Neural progenitor cell (in vitro differentiated cells): ENCODE data around the gene SLCO3A1. TPM values are rescaled to one million over a fixed set of nuclear protein-coding genes. Genes with fewer than 3 reads are reported as not detected.

ENCODE experiments used
- DNase-seq: peaks from one replicate; pipeline ENCODE4 v3.0.0-alpha.2; 2016; ENCODE audit warnings: low spot score
- H2AFZ ChIP-seq: fragments of 200-600 bp; sonication (generic); replicated peaks from 2 replicates; pipeline ENCODE4 v1.6.1; 2016; ENCODE audit warnings: antibody characterized with exemption
- H3F3A ChIP-seq: fragments of 200-600 bp; sonication (generic); 2 replicates; pipeline ENCODE4 v1.6.1; 2016; ENCODE audit warnings: antibody characterized with exemption, low read depth
- H3K27ac ChIP-seq: fragments of 200-600 bp; sonication (generic); 2 replicates; pipeline ENCODE4 v1.5.1; 2016; ENCODE audit warnings: mild to moderate bottlenecking
- H3K27me3 ChIP-seq: fragments of 200-600 bp; sonication (generic); 2 replicates; pipeline ENCODE4 v1.6.1; 2016; ENCODE audit warnings: mild to moderate bottlenecking, moderate library complexity
- H3K36me3 ChIP-seq: fragments of 200-600 bp; sonication (generic); 2 replicates; pipeline ENCODE4 v1.5.1; 2016
- H3K4me1 ChIP-seq: fragments of 200-600 bp; sonication (generic); 2 replicates; pipeline ENCODE4 v1.6.1; 2016; ENCODE audit warnings: mixed run types
- H3K4me2 ChIP-seq: fragments of 200-600 bp; sonication (generic); 2 replicates; pipeline ENCODE4 v1.6.1; 2016
- H3K4me3 ChIP-seq: fragments of 200-600 bp; sonication (generic); 2 replicates; pipeline ENCODE4 v1.5.1; 2016
- H3K79me2 ChIP-seq: fragments of 200-600 bp; sonication (generic); 2 replicates; pipeline ENCODE4 v1.6.1; 2016; ENCODE audit warnings: low read depth
- H3K9ac ChIP-seq: fragments of 200-600 bp; sonication (generic); 2 replicates; pipeline ENCODE4 v1.6.1; 2016
- H3K9me3 ChIP-seq: fragments of 200-600 bp; sonication (generic); 2 replicates; pipeline ENCODE4 v1.5.1; 2016; ENCODE audit warnings: low read depth
- H4K20me1 ChIP-seq: fragments of 200-600 bp; sonication (generic); 2 replicates; pipeline ENCODE4 v1.6.1; 2016; ENCODE audit warnings: low read depth
- H3K27ac Mint-ChIP-seq: 3 replicates; pipeline ENCODE4 v1.8.0; 2021; ENCODE audit warnings: mixed read lengths
- H3K27me3 Mint-ChIP-seq: 2 replicates; pipeline ENCODE4 v1.8.0; 2022; ENCODE audit warnings: low read depth, mild to moderate bottlenecking, inconsistent platforms, moderate library complexity, mixed read lengths; ENCODE audit not compliant: insufficient read depth
- H3K36me3 Mint-ChIP-seq: 3 replicates; pipeline ENCODE4 v1.8.0; 2021; ENCODE audit warnings: mixed read lengths
- H3K4me1 Mint-ChIP-seq: 3 replicates; pipeline ENCODE4 v1.8.0; 2021; ENCODE audit warnings: mixed read lengths
- H3K4me3 Mint-ChIP-seq: 3 replicates; pipeline ENCODE4 v1.8.0; 2021; ENCODE audit warnings: mild to moderate bottlenecking, moderate library complexity, mixed read lengths
- H3K9me3 Mint-ChIP-seq: 3 replicates; pipeline ENCODE4 v1.8.0; 2020; ENCODE audit warnings: mixed read lengths
- EZH2 ChIP-seq: fragments of 200-600 bp; sonication (generic); IDR thresholded peaks from 2 replicates; pipeline ENCODE4 v1.6.1; 2017; ENCODE audit warnings: antibody characterized with exemption, mild to moderate bottlenecking, moderate library complexity
- EZH2phosphoT487 ChIP-seq: fragments of 200-600 bp; sonication (generic); IDR thresholded peaks from 2 replicates; pipeline ENCODE4 v1.6.1; 2017; ENCODE audit warnings: antibody characterized with exemption
- total RNA-seq: library from RNA; depleted of rRNA; stranded (reverse); fragments of >200 nt; gene quantifications from 2 replicates; pipeline ENCODE4 v1.2.3, GENCODE V29; 2015; ENCODE audit warnings: low replicate concordance
- TF ChIP-seq, protein P1 (sequence below): fragments of 200-600 bp; sonication (generic); IDR thresholded peaks from 2 replicates; pipeline ENCODE4 v1.5.1; 2017; ENCODE audit warnings: antibody characterized with exemption, mild to moderate bottlenecking

Gene SLCO3A1
- total RNA-seq, 1 donor from 2014 or later, result 6.6 TPM

DNA sequence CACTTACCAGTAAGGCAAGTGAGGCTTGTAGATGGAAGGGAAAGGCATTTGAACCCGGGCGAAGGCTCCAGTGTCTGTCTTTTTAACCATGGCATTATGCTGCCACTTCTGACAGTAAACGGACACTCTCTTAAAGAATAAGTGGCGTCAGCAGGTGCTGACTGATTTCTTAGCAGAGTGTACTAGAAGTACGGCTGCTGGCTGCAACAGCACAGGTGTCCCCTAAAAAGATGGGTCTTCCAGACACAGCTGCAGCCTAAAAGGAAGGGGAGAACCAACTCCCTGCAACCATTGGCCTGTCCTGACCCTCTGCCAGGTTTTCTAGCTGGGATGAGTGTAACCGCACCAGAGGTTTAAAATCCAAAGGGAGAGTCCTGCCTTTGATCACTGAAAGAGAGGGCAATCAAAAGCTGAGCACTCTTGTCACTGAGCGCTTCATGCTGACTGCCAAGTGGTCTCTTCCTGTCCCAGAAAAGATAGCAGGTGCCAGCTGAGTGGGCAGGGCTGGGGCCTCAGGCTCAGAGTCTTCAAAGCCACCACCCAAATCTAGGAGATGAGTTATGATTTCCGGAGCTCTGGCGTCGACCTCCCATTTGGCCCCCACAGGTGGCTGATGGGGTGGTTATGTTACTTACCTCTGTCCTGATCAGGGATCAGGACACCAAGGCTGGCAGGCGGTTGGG is 255.8 kb downstream of the SLCO3A1 start:
- peaks cover 8% of the 10 kb centered on the region for H3K27me3 Mint-ChIP-seq
- H3K27ac Mint-ChIP-seq, result no peak overlapping the region
- no peaks in the 10 kb centered on the region for H3F3A ChIP-seq
- no peak overlapping the region for H3K4me3 Mint-ChIP-seq
- no peak overlapping the region for H3K9ac ChIP-seq
- no peaks in the 10 kb centered on the region for H3K36me3 ChIP-seq
- no peak overlapping the region for H3K4me2 ChIP-seq
- no peak overlapping the region for H3K27ac ChIP-seq
- H3K36me3 Mint-ChIP-seq, result no peaks in the 10 kb centered on the region
- H4K20me1 ChIP-seq, result no peaks in the 10 kb centered on the region
- H3K9me3 Mint-ChIP-seq, result no peaks in the 10 kb centered on the region
- no peaks in the 10 kb centered on the region for H3K79me2 ChIP-seq
- peaks cover 26% of the 10 kb centered on the region for H3K4me1 ChIP-seq
- H3K4me1 Mint-ChIP-seq, result peaks cover 41% of the 10 kb centered on the region
- H3K4me3 ChIP-seq, result no peak overlapping the region
- H3K27me3 ChIP-seq, result no peaks in the 10 kb centered on the region
- no peak overlapping the region for H2AFZ ChIP-seq
- TF ChIP-seq EZH2phosphoT487 (no peak), EZH2 (no peak)
- TF ChIP-seq, protein P1, sequence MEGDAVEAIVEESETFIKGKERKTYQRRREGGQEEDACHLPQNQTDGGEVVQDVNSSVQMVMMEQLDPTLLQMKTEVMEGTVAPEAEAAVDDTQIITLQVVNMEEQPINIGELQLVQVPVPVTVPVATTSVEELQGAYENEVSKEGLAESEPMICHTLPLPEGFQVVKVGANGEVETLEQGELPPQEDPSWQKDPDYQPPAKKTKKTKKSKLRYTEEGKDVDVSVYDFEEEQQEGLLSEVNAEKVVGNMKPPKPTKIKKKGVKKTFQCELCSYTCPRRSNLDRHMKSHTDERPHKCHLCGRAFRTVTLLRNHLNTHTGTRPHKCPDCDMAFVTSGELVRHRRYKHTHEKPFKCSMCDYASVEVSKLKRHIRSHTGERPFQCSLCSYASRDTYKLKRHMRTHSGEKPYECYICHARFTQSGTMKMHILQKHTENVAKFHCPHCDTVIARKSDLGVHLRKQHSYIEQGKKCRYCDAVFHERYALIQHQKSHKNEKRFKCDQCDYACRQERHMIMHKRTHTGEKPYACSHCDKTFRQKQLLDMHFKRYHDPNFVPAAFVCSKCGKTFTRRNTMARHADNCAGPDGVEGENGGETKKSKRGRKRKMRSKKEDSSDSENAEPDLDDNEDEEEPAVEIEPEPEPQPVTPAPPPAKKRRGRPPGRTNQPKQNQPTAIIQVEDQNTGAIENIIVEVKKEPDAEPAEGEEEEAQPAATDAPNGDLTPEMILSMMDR, result no peak
- DNase-seq, result no peak
- no peaks in the 10 kb centered on the region for H3K9me3 ChIP-seq

DNA sequence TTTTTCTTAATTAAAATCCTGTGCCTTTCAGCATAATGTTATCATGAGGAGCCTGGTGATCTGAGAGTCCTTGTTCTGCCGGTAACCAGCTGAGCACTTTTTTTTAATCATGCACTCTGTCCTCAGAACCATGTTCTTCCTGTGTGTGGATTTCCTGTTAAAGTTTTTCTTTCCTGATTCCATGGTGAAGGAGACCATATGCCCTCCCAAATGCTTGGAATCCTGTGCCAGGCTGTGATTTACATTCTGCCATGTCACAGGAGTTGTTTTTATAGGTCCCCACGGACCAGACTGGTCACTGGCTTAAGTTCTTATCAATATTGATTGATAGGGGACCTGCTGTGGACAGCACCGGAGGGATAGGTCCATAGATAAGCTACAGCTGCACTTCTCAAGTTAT is 257.8 kb downstream of the SLCO3A1 start:
- H3K27me3 ChIP-seq, result no peaks in the 10 kb centered on the region
- no peak for DNase-seq
- peaks cover 10% of the 10 kb centered on the region for H3K27me3 Mint-ChIP-seq
- no peaks in the 10 kb centered on the region for H4K20me1 ChIP-seq
- H3K79me2 ChIP-seq, result no peaks in the 10 kb centered on the region
- H3K36me3 ChIP-seq, result no peaks in the 10 kb centered on the region
- H3K4me1 ChIP-seq, result peaks cover 16% of the 10 kb centered on the region
- H3F3A ChIP-seq, result peaks cover 4% of the 10 kb centered on the region
- H3K4me3 Mint-ChIP-seq, result no peak overlapping the region
- no peaks in the 10 kb centered on the region for H3K36me3 Mint-ChIP-seq
- H3K9me3 Mint-ChIP-seq, result no peaks in the 10 kb centered on the region
- H3K4me2 ChIP-seq, result no peak overlapping the region
- no peak overlapping the region for H2AFZ ChIP-seq
- TF ChIP-seq EZH2phosphoT487, result no peak
- TF ChIP-seq, protein P1, result no peak
- no peak for TF ChIP-seq EZH2
- H3K4me1 Mint-ChIP-seq, result peaks cover 28% of the 10 kb centered on the region
- H3K4me3 ChIP-seq, result no peak overlapping the region
- no peak overlapping the region for H3K9ac ChIP-seq
- H3K27ac Mint-ChIP-seq, result no peak overlapping the region
- no peak overlapping the region for H3K27ac ChIP-seq
- H3K9me3 ChIP-seq, result no peaks in the 10 kb centered on the region

DNA sequence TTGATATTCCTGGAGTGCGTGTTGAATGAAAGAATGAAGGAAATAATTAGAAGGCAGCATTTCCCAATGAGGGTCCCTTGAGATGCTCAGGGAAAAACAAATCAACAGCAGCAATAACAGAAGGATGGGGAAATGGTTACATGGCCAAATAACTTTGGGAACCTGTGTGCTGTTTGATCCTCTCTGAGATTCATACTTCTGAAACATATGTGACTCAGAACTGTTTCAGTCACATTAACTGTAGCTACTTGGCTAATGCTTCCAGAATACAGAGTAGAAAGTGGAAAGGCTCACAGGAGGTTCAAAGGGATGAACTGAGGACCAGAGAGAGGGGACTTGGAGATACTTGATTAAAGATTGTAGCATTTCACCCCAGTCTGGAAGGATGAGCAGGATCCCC is 258.2 kb downstream of the SLCO3A1 start:
- Histone ChIP-seq H3F3A (peaks cover 8% of the 10 kb centered on the region), H3K9ac (no peak overlapping the region), H3K27ac (no peak overlapping the region), H4K20me1 (no peaks in the 10 kb centered on the region), H3K4me2 (no peak overlapping the region), H2AFZ (no peak overlapping the region), H3K36me3 (no peaks in the 10 kb centered on the region), H3K9me3 (no peaks in the 10 kb centered on the region), H3K4me1 (peaks cover 20% of the 10 kb centered on the region), H3K79me2 (no peaks in the 10 kb centered on the region), H3K27me3 (no peaks in the 10 kb centered on the region), H3K4me3 (no peak overlapping the region)
- no peak for DNase-seq
- Mint-ChIP-seq H3K27ac (no peak overlapping the region), H3K9me3 (no peaks in the 10 kb centered on the region), H3K27me3 (peaks cover 10% of the 10 kb centered on the region), H3K4me1 (peaks cover 27% of the 10 kb centered on the region), H3K4me3 (no peak overlapping the region), H3K36me3 (no peaks in the 10 kb centered on the region)
- no peak for TF ChIP-seq EZH2phosphoT487
- TF ChIP-seq EZH2, result no peak
- TF ChIP-seq, protein P1, result no peak
